HG02970 (cell line): ENCODE data around the gene MAPKAPK5.
"Not testable (repeated sequence)": the region's sequence is repeated elsewhere in the genome, so short reads cannot be mapped to it uniquely, and the experiment has no call there.

Experiments
- ATAC-seq: cut with Tn5 transposase; IDR thresholded peaks from one replicate; pipeline ENCODE4 v1.9.1; 2021; ENCODE audit warnings: mild to moderate bottlenecking, moderate library complexity, moderate number of reproducible peaks; ENCODE audit not compliant: unreplicated experiment, low FRiP score

The MAPKAPK5 gene

GRCh38 chr12:111826992-111827391 is 15.0 kb upstream of the MAPKAPK5 start:
- no peak for ATAC-seq

GRCh38 chr12:111827907-111828306 is 14.1 kb upstream of the MAPKAPK5 start:
- no peak for ATAC-seq

GRCh38 chr12:111828338-111828979 is 13.6 kb upstream of the MAPKAPK5 start:
- no peak for ATAC-seq

- not testable (repeated sequence) for ATAC-seq
Measured at GRCh38 chr12:111829635-111830034, 12.4 kb upstream of the MAPKAPK5 start.

GRCh38 chr12:111834740-111835386 is 7.2 kb upstream of the MAPKAPK5 start:
- not testable (repeated sequence) for ATAC-seq

- not testable (repeated sequence) for ATAC-seq
Measured at GRCh38 chr12:111835531-111836181, 6.4 kb upstream of the MAPKAPK5 start.

GRCh38 chr12:111838353-111838752 is 3.7 kb upstream of the MAPKAPK5 start:
- no peak for ATAC-seq

- no peak for ATAC-seq
Measured at GRCh38 chr12:111840807-111841206, 1.2 kb upstream of the MAPKAPK5 start.

GRCh38 chr12:111841236-111841749 is 735 bp upstream of the MAPKAPK5 start:
- ATAC-seq: peak; percentile 1

- ATAC-seq: peak; percentile 15
Measured at GRCh38 chr12:111842556-111843396, 748 bp downstream of the MAPKAPK5 start.

- no peak for ATAC-seq
Measured at GRCh38 chr12:111846016-111846415, 4.0 kb downstream of the MAPKAPK5 start.

GRCh38 chr12:111850526-111850925 is 8.5 kb downstream of the MAPKAPK5 start:
- no peak for ATAC-seq

GRCh38 chr12:111858186-111858585 is 16.2 kb downstream of the MAPKAPK5 start:
- no peak for ATAC-seq

GRCh38 chr12:111858778-111859177 is 16.8 kb downstream of the MAPKAPK5 start:
- no peak for ATAC-seq

- ATAC-seq: no peak
Measured at GRCh38 chr12:111864913-111865312, 22.9 kb downstream of the MAPKAPK5 start.

- no peak for ATAC-seq
Measured at GRCh38 chr12:111867531-111867930, 25.5 kb downstream of the MAPKAPK5 start.

- no peak for ATAC-seq
Measured at GRCh38 chr12:111868676-111869588, 26.9 kb downstream of the MAPKAPK5 start.

GRCh38 chr12:111869671-111870070 is 27.6 kb downstream of the MAPKAPK5 start:
- ATAC-seq: no peak

GRCh38 chr12:111870216-111870615 is 28.2 kb downstream of the MAPKAPK5 start:
- no peak for ATAC-seq

GRCh38 chr12:111870706-111871105 is 28.7 kb downstream of the MAPKAPK5 start:
- no peak for ATAC-seq
